CD4-positive, alpha-beta T cell (primary cell): ENCODE measurements around the gene TMEM187. TPM values are rescaled to one million over a fixed set of nuclear protein-coding genes. Genes with fewer than 3 reads are reported as not detected.

Experiments used
- ATAC-seq: fragments of 200-7000 bp; cut with Tn5 transposase; one replicate; pipeline ENCODE4 v1.10.0; 2022; ENCODE audit warnings: mild to moderate bottlenecking; ENCODE audit not compliant: poor library complexity
- CTCF ChIA-PET: fragments of 350-600 bp; sonication (Branson Sonifier 250); formaldehyde crosslinking; loops from one replicate; lab custom pipeline; 2021; ENCODE audit warnings: antibody characterized with exemption, inconsistent platforms; lab: Charles Lee
- POLR2A ChIA-PET: fragments of 350-600 bp; sonication (Branson Sonifier 250); formaldehyde crosslinking; loops from one replicate; lab custom pipeline; 2021; ENCODE audit warnings: antibody characterized with exemption, inconsistent platforms; lab: Charles Lee
- DNase-seq, 14 experiments: peaks; one replicate each; pipeline ENCODE4 v3.0.0-alpha.2; 2013 to 2020; ENCODE audit warnings: mixed read lengths in 2 of 14
- H3K27ac ChIP-seq, 2 donors: one replicate each; pipeline versions ENCODE4 v1.5.1 to v1.7.0; 2013; ENCODE audit warnings: low read length in 2 of 2, low read depth in 1 of 2, mild to moderate bottlenecking in 1 of 2
- H3K27me3 ChIP-seq, 2 experiments: 1 replicate in 1 of 2; 2 replicates in 1 of 2; pipeline versions ENCODE4 v1.6.1 to v1.7.0; 2013; ENCODE audit warnings: low read length in 2 of 2, control low read depth in 1 of 2, mild to moderate bottlenecking in 1 of 2, moderate library complexity in 1 of 2; ENCODE audit not compliant: insufficient read depth in 2 of 2, control insufficient read depth in 1 of 2
- H3K36me3 ChIP-seq: one replicate; pipeline ENCODE4 v1.6.1; 2013; ENCODE audit warnings: low read length, control low read depth; ENCODE audit not compliant: insufficient read depth
- H3K4me1 ChIP-seq: one replicate; pipeline ENCODE4 v1.6.1; 2013; ENCODE audit warnings: low read length, control low read depth; ENCODE audit not compliant: insufficient read depth
- H3K4me3 ChIP-seq: one replicate; pipeline ENCODE4 v1.5.1; 2013; ENCODE audit warnings: mild to moderate bottlenecking, low read length, moderate library complexity
- H3K9me3 ChIP-seq, 2 experiments: 1 replicate in 1 of 2; 2 replicates in 1 of 2; pipeline versions ENCODE4 v1.6.1 to v1.7.0; 2013; ENCODE audit warnings: low read length in 2 of 2, mild to moderate bottlenecking in 2 of 2, control low read depth in 1 of 2, moderate library complexity in 1 of 2; ENCODE audit not compliant: control insufficient read depth in 1 of 2, insufficient read depth in 1 of 2
- H3K27ac Mint-ChIP-seq: one replicate; pipeline ENCODE4 v1.8.0; 2020; ENCODE audit warnings: mixed read lengths
- H3K27me3 Mint-ChIP-seq: one replicate; pipeline ENCODE4 v1.8.0; 2021; ENCODE audit warnings: mixed read lengths
- H3K36me3 Mint-ChIP-seq: one replicate; pipeline ENCODE4 v1.8.0; 2021; ENCODE audit warnings: low read depth, mixed read lengths
- H3K4me1 Mint-ChIP-seq: one replicate; pipeline ENCODE4 v1.8.0; 2021; ENCODE audit warnings: low read depth, mixed read lengths
- H3K4me3 Mint-ChIP-seq: one replicate; pipeline ENCODE4 v1.8.0; 2020; ENCODE audit warnings: mild to moderate bottlenecking, mixed read lengths
- H3K9me3 Mint-ChIP-seq: one replicate; pipeline ENCODE4 v1.8.0; 2020; ENCODE audit warnings: mixed read lengths
- intact Hi-C, 2 experiments: fragments of 100-400 bp; cut with DNase I in 1 of 2; cut with micrococcal nuclease in 1 of 2; formaldehyde crosslinking; loops; one replicate each; pipeline versions ENCODE4 v1.15.1 to v1.9.0; 2023 to 2025; cut with DNase I, micrococcal nuclease
- total RNA-seq, 174 experiments: library from RNA in 2 of 174; stranded (reverse) in 2 of 174; gene quantifications; one replicate each; pipeline ENCODE4 v1.2.3 and lab custom pipeline; 2021 to 2026
- TF ChIP-seq, protein P1 (sequence below): fragments of 200-600 bp; IDR thresholded peaks from one replicate; pipeline ENCODE4 v1.8.0; 2022; ENCODE audit warnings: antibody characterized with exemption, mild to moderate bottlenecking

The TMEM187 gene
- total RNA-seq, 2 experiments from 2014 or later: 1.4 to 2.0 TPM

DNA sequence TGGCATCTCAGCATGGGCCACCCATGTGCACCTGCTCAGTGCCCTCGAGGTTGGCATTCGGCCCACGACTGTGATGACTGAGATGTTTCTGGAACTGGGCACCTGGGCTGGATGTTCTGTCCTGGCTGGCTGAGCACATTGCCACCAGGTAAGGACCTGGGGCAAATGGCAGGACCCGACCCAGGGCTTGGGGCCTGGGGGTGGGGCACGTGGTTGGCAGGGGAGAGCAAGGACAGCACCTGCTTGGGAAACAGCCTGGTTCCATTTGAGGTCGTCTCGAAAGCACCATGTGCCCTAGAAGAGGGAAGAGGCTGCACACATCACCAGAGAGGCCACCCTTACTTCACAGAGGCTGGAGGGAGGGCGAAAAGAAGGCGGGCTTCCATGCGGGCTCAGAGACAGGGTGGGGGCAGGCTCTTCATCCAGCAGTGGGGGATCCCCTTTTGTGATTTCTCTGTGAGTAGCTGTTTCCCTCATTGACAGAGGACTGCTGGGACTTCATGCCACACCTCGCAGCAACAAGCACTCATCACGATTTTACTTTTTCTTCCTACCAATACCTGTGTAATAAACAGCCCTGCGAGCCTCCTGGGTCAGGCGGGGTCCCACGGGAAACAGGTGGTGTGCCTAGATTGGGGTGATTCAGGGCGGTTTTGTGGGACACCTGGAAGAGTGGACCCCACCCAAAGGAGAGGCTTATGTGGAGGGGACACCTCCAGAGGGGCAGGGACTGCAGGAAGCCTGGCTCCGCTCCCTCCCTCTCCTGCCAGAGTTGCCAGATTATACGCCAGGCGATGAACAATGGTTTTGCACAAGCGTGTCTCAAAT lies 12.0 kb downstream of the TMEM187 start:
- no peaks in the 10 kb centered on the region for H3K36me3 Mint-ChIP-seq
- no peaks in the 10 kb centered on the region for H3K27me3 ChIP-seq
- no peak overlapping the region for H3K4me3 ChIP-seq
- peak overlapping the region; percentile 99 for H3K27ac Mint-ChIP-seq
- no peaks in the 10 kb centered on the region for H3K36me3 ChIP-seq
- no peaks in the 10 kb centered on the region for H3K9me3 ChIP-seq
- ChIA-PET POLR2A (interaction anchor here (0.6 to 4.1 kb wide), 4 partner anchors 12 to 386 kb away, joined by 3 to 26 read pairs (median 3); partner anchors contain the start of genes HCFC1 and TMEM187), CTCF (no interaction called here)
- ATAC-seq (peak; percentile 50), DNase-seq (peak in 7 of 14 experiments; percentile 19 to 80 (median 39))
- H3K4me1 Mint-ChIP-seq: peaks cover 55% of the 10 kb centered on the region
- intact Hi-C loops: loop anchor here in 1 of 2 experiments (2.0 kb wide), 1 partner anchor 16 kb away; no protein-coding TSS in a partner anchor
- no peaks in the 10 kb centered on the region for H3K9me3 Mint-ChIP-seq
- H3K27me3 Mint-ChIP-seq: no peaks in the 10 kb centered on the region
- H3K4me1 ChIP-seq: peaks cover 72% of the 10 kb centered on the region
- peak overlapping the region; percentile 74 to 79 for H3K27ac ChIP-seq
- TF ChIP-seq, protein P1, sequence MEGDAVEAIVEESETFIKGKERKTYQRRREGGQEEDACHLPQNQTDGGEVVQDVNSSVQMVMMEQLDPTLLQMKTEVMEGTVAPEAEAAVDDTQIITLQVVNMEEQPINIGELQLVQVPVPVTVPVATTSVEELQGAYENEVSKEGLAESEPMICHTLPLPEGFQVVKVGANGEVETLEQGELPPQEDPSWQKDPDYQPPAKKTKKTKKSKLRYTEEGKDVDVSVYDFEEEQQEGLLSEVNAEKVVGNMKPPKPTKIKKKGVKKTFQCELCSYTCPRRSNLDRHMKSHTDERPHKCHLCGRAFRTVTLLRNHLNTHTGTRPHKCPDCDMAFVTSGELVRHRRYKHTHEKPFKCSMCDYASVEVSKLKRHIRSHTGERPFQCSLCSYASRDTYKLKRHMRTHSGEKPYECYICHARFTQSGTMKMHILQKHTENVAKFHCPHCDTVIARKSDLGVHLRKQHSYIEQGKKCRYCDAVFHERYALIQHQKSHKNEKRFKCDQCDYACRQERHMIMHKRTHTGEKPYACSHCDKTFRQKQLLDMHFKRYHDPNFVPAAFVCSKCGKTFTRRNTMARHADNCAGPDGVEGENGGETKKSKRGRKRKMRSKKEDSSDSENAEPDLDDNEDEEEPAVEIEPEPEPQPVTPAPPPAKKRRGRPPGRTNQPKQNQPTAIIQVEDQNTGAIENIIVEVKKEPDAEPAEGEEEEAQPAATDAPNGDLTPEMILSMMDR: no peak
- H3K4me3 Mint-ChIP-seq: peak overlapping the region; percentile 87

GRCh38 chrX:153988493-153988892 lies 15.9 kb downstream of the TMEM187 start:
- Histone ChIP-seq H3K9me3 (no peaks in the 10 kb centered on the region), H3K36me3 (no peaks in the 10 kb centered on the region), H3K27ac (no peak overlapping the region), H3K4me1 (peaks cover 48% of the 10 kb centered on the region), H3K27me3 (no peaks in the 10 kb centered on the region), H3K4me3 (no peak overlapping the region)
- peaks cover 33% of the 10 kb centered on the region for H3K4me1 Mint-ChIP-seq
- POLR2A ChIA-PET: no interaction called here
- no peaks in the 10 kb centered on the region for H3K27me3 Mint-ChIP-seq
- no peaks in the 10 kb centered on the region for H3K36me3 Mint-ChIP-seq
- no peak overlapping the region for H3K27ac Mint-ChIP-seq
- ATAC-seq (no peak), DNase-seq (no peak)
- intact Hi-C loops: no loop called here
- CTCF ChIA-PET: interaction anchor here (1.0 kb wide), 1 partner anchor 25 kb away, joined by 5 read pairs; no protein-coding TSS in a partner anchor
- TF ChIP-seq, protein P1: no peak
- H3K4me3 Mint-ChIP-seq: no peak overlapping the region
- H3K9me3 Mint-ChIP-seq: no peaks in the 10 kb centered on the region

DNA sequence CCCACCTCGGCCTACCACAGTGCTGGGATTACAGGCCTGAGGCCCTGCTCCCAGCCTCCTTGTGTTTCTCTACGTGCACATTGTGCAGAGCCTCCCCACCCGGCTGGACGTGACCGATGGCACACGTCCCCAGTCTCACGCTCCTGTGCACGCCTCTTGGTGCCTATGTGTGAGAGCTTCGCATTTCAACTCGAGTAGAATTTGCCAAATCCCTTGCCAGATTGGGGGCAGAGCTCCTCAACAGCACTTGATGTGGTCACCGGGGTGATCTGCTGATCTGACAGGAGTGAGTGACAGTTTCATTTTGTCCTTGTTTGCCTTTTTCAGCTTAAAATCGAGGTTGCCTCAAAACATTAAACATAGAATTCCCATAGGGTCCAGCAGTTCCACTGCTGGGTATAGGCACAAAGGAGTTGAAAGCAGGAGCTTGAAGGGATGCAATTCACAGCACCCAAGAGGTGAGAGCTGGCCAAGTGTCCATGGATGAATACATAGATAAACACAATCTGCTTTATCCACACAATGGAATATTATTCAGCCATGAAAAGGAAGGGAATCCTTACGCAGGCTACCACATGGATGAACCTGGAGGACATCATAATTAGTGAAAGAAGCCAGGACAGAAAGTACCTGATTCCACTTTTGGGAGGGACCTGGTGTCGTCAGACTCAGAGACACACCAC lies 17.6 kb downstream of the TMEM187 start:
- no peaks in the 10 kb centered on the region for H3K9me3 ChIP-seq
- no peaks in the 10 kb centered on the region for H3K27me3 Mint-ChIP-seq
- peak in 2 of 14 experiments; percentile 48 to 55 for DNase-seq
- TF ChIP-seq, protein P1: no peak
- H3K4me3 Mint-ChIP-seq: peak overlapping the region; percentile 79
- peak; percentile 21 for ATAC-seq
- H3K4me1 ChIP-seq: peaks cover 31% of the 10 kb centered on the region
- intact Hi-C loops: no loop called here
- peaks cover 17% of the 10 kb centered on the region for H3K4me1 Mint-ChIP-seq
- H3K36me3 Mint-ChIP-seq: no peaks in the 10 kb centered on the region
- no peak overlapping the region for H3K4me3 ChIP-seq
- H3K27ac Mint-ChIP-seq: peak overlapping the region; percentile 64
- ChIA-PET CTCF (interaction anchor here (0.7 to 0.9 kb wide), 2 partner anchors 9 to 23 kb away, joined by 3 read pairs; no protein-coding TSS in a partner anchor), POLR2A (interaction anchor here (0.7 to 1.6 kb wide), 5 partner anchors 8 to 96 kb away, joined by 3 to 5 read pairs (median 3); no protein-coding TSS in a partner anchor)
- no peaks in the 10 kb centered on the region for H3K27me3 ChIP-seq
- H3K36me3 ChIP-seq: no peaks in the 10 kb centered on the region
- no peaks in the 10 kb centered on the region for H3K9me3 Mint-ChIP-seq
- no peak overlapping the region for H3K27ac ChIP-seq
